ENCODE data around the gene DFFB. TPM values are rescaled to one million over a fixed set of nuclear protein-coding genes. Genes with fewer than 3 reads are reported as not detected.
A peak's percentile ranks its signal among the peaks of the same experiment; 100 is the strongest.

Gene DFFB
- total and polyA plus RNA-seq, 2 of the 13 experiments (the other 11 are each of a cell fraction or from before 2014, with no cell fraction given): 4.6 to 9.3 TPM

- TF ChIP-seq ZNF687 (CRISPR knock-in tag; IDR thresholded peaks at IDR 0.05) (peak; percentile 74), ZNF768 (CRISPR knock-in tag; IDR thresholded peaks at IDR 0.05) (0 out of 2 replicates have a peak, but pooled peaks have one; percentile 2), ZNF180 (CRISPR knock-in tag; IDR thresholded peaks at IDR 0.05; ENCODE audit: borderline replicate concordance, low read depth) (no peak), DPF2 (CRISPR knock-in tag; IDR thresholded peaks at IDR 0.05; ENCODE audit: borderline replicate concordance, low read depth) (no peak), MEIS1 (CRISPR knock-in tag; IDR thresholded peaks at IDR 0.05; ENCODE audit: borderline replicate concordance) (peak; percentile 29; the same call in 1 of the 2 replicates), ZC3H4 (CRISPR knock-in tag; IDR thresholded peaks at IDR 0.05; ENCODE audit: borderline replicate concordance) (peak; percentile 33; the same call in 1 of the 2 replicates), REL (CRISPR knock-in tag; conservative IDR thresholded peaks at IDR 0.05) (peak; percentile 41; the same call in 1 of the 2 replicates), MTA3 (CRISPR knock-in tag; IDR thresholded peaks at IDR 0.05) (no peak), HDAC2 (CRISPR knock-in tag; IDR thresholded peaks at IDR 0.05) (peak; percentile 25), HIVEP1 (CRISPR knock-in tag; IDR thresholded peaks at IDR 0.05) (no peak), ZNF234 (CRISPR knock-in tag; conservative IDR thresholded peaks at IDR 0.05) (no peak; the same call in 1 of the 2 replicates), ZNF790 (CRISPR knock-in tag; IDR thresholded peaks at IDR 0.05; ENCODE audit: borderline replicate concordance) (no peak; the same call in 1 of the 2 replicates), ZNF629 (CRISPR knock-in tag; conservative IDR thresholded peaks at IDR 0.05) (no peak), ZNF644 (CRISPR knock-in tag; IDR thresholded peaks at IDR 0.05; ENCODE audit: low read depth) (peak; percentile 22; the same call in 1 of the 2 replicates), ARHGAP35 (CRISPR knock-in tag; IDR thresholded peaks at IDR 0.05; ENCODE audit: borderline replicate concordance) (no peak), ZIK1 (CRISPR knock-in tag; IDR thresholded peaks at IDR 0.05; ENCODE audit: borderline replicate concordance, low read depth) (0 out of 2 replicates have a peak, but pooled peaks have one; percentile 28), TOPORS (CRISPR knock-in tag; IDR thresholded peaks at IDR 0.05) (peak; percentile 47; the same call in 1 of the 2 replicates), SUZ12 (IDR thresholded peaks at IDR 0.05; ENCODE audit: low read depth, low read length) (no peak), ZNF839 (CRISPR knock-in tag; IDR thresholded peaks at IDR 0.05; ENCODE audit: borderline replicate concordance) (no peak)
- TF ChIP-seq, protein P1, sequence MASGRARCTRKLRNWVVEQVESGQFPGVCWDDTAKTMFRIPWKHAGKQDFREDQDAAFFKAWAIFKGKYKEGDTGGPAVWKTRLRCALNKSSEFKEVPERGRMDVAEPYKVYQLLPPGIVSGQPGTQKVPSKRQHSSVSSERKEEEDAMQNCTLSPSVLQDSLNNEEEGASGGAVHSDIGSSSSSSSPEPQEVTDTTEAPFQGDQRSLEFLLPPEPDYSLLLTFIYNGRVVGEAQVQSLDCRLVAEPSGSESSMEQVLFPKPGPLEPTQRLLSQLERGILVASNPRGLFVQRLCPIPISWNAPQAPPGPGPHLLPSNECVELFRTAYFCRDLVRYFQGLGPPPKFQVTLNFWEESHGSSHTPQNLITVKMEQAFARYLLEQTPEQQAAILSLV (CRISPR knock-in tag; IDR thresholded peaks at IDR 0.05; ENCODE audit: borderline replicate concordance): no peak
- TF ChIP-seq, protein P2, sequence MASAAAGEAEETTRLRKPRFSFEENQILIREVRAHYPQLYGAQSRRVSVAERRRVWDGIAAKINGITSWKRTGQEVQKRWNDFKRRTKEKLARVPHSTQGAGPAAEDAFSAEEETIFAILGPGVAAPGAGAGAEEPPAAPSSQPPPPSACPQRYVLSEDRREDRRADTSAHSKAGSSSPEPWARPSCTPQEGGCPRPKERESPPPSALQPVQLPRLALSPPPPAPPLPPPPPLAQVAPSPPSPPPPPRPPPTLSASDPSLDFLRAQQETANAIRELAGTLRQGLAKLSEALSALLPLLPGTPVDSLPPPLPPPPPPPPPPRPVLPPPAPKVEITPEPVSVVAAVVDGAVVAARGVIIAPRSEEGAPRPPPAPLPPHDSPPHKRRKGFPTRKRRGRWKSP (CRISPR knock-in tag; IDR thresholded peaks at IDR 0.05): peak; percentile 79; the same call in 1 of the 2 replicates
- TF ChIP-seq, protein P3, sequence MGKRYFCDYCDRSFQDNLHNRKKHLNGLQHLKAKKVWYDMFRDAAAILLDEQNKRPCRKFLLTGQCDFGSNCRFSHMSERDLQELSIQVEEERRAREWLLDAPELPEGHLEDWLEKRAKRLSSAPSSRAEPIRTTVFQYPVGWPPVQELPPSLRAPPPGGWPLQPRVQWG (CRISPR knock-in tag; IDR thresholded peaks at IDR 0.05; ENCODE audit: borderline replicate concordance, low read depth): no peak
These were observed 43.1 kb downstream of the DFFB start, which contains the start of gene C1orf174 (continued) for GRCh38 chr1:3900150-3900968.

Measured in HepG2 (cell line).